Rectal smooth muscle tissue (tissue), 1 donor: ENCODE measurements around the gene NR2C1.
"Not testable (repeated sequence)": the region's sequence is repeated elsewhere in the genome, so short reads cannot be mapped to it uniquely, and the experiment has no call there.

Experiments used
- H3K27ac ChIP-seq: one replicate; pipeline ENCODE4 v1.7.0; 2013; ENCODE audit warnings: low read depth, low read length, inconsistent platforms
- H3K27me3 ChIP-seq: one replicate; pipeline ENCODE4 v1.7.0; 2013; ENCODE audit warnings: low read length; ENCODE audit not compliant: control insufficient read depth, insufficient read depth
- H3K36me3 ChIP-seq: one replicate; pipeline ENCODE4 v1.7.0; 2013; ENCODE audit warnings: low read length; ENCODE audit not compliant: control insufficient read depth, insufficient read depth
- H3K4me1 ChIP-seq: one replicate; pipeline ENCODE4 v1.7.0; 2013; ENCODE audit warnings: low read length; ENCODE audit not compliant: control insufficient read depth, insufficient read depth
- H3K4me3 ChIP-seq: one replicate; pipeline ENCODE4 v1.7.0; 2013; ENCODE audit warnings: low read length
- H3K9ac ChIP-seq: one replicate; pipeline ENCODE4 v1.7.0; 2013; ENCODE audit warnings: low read length

Gene NR2C1

GRCh38 chr12:94990222-94990621, 83.2 kb downstream of the NR2C1 start:
- Histone ChIP-seq H3K4me1 (no peaks in the 10 kb centered on the region), H3K27ac (no peak overlapping the region), H3K27me3 (no peaks in the 10 kb centered on the region), H3K9ac (no peak overlapping the region), H3K36me3 (peaks cover 6% of the 10 kb centered on the region), H3K4me3 (no peak overlapping the region)

- peaks cover 6% of the 10 kb centered on the region for H3K36me3 ChIP-seq
- no peak overlapping the region for H3K27ac ChIP-seq
- no peak overlapping the region for H3K4me3 ChIP-seq
- H3K27me3 ChIP-seq = no peaks in the 10 kb centered on the region
- no peaks in the 10 kb centered on the region for H3K4me1 ChIP-seq
- H3K9ac ChIP-seq = no peak overlapping the region
These were observed 84.9 kb downstream of the NR2C1 start for GRCh38 chr12:94988471-94988870.

GRCh38 chr12:94987801-94988200, 85.6 kb downstream of the NR2C1 start:
- Histone ChIP-seq H3K9ac (no peak overlapping the region), H3K36me3 (peaks cover 6% of the 10 kb centered on the region), H3K4me3 (no peak overlapping the region), H3K27me3 (no peaks in the 10 kb centered on the region), H3K27ac (no peak overlapping the region), H3K4me1 (no peaks in the 10 kb centered on the region)

GRCh38 chr12:94987076-94987669, 86.2 kb downstream of the NR2C1 start:
- H3K4me1 ChIP-seq = no peaks in the 10 kb centered on the region
- H3K4me3 ChIP-seq = no peak overlapping the region
- H3K9ac ChIP-seq = no peak overlapping the region
- no peaks in the 10 kb centered on the region for H3K36me3 ChIP-seq
- H3K27ac ChIP-seq = no peak overlapping the region
- no peaks in the 10 kb centered on the region for H3K27me3 ChIP-seq

- H3K36me3 ChIP-seq, H3K9ac ChIP-seq, H3K27me3 ChIP-seq, H3K4me3 ChIP-seq, H3K4me1 ChIP-seq, H3K27ac ChIP-seq: not testable (repeated sequence)
These were observed 88.3 kb downstream of the NR2C1 start for GRCh38 chr12:94985099-94985498.

- Histone ChIP-seq H3K27me3 (no peaks in the 10 kb centered on the region), H3K4me1 (no peaks in the 10 kb centered on the region), H3K9ac (no peak overlapping the region), H3K36me3 (no peaks in the 10 kb centered on the region), H3K4me3 (no peak overlapping the region), H3K27ac (no peak overlapping the region)
These were observed 90.1 kb downstream of the NR2C1 start for GRCh38 chr12:94983321-94983720.

GRCh38 chr12:94982456-94982855, 91.0 kb downstream of the NR2C1 start:
- Histone ChIP-seq H3K27me3 (no peaks in the 10 kb centered on the region), H3K4me1 (no peaks in the 10 kb centered on the region), H3K36me3 (no peaks in the 10 kb centered on the region)

GRCh38 chr12:94980577-94980976, 92.8 kb downstream of the NR2C1 start:
- Histone ChIP-seq H3K9ac (no peak overlapping the region), H3K27ac (no peak overlapping the region), H3K27me3 (no peaks in the 10 kb centered on the region), H3K4me1 (no peaks in the 10 kb centered on the region), H3K4me3 (no peak overlapping the region), H3K36me3 (no peaks in the 10 kb centered on the region)

More at GRCh38 chr12:94982456-94982855, 91.0 kb downstream of the NR2C1 start:
- Histone ChIP-seq H3K4me3 (no peak overlapping the region), H3K9ac (no peak overlapping the region), H3K27ac (no peak overlapping the region)

GRCh38 chr12:94979941-94980340, 93.5 kb downstream of the NR2C1 start:
- H3K27ac ChIP-seq = no peak overlapping the region
- no peak overlapping the region for H3K4me3 ChIP-seq
- H3K4me1 ChIP-seq = no peaks in the 10 kb centered on the region
- H3K9ac ChIP-seq = no peak overlapping the region
- H3K27me3 ChIP-seq = no peaks in the 10 kb centered on the region
- no peaks in the 10 kb centered on the region for H3K36me3 ChIP-seq

- Histone ChIP-seq H3K4me3 (no peak overlapping the region), H3K27me3 (no peaks in the 10 kb centered on the region), H3K9ac (no peak overlapping the region), H3K27ac (no peak overlapping the region), H3K36me3 (no peaks in the 10 kb centered on the region), H3K4me1 (no peaks in the 10 kb centered on the region)
These were observed 95.5 kb downstream of the NR2C1 start for GRCh38 chr12:94977766-94978468.

- Histone ChIP-seq H3K36me3 (no peaks in the 10 kb centered on the region), H3K4me1 (no peaks in the 10 kb centered on the region), H3K9ac (no peak overlapping the region), H3K27ac (no peak overlapping the region), H3K27me3 (no peaks in the 10 kb centered on the region), H3K4me3 (no peak overlapping the region)
These were observed 100.2 kb downstream of the NR2C1 start for GRCh38 chr12:94973221-94973620.

GRCh38 chr12:94972795-94973194, 100.6 kb downstream of the NR2C1 start:
- Histone ChIP-seq H3K27ac (no peak overlapping the region), H3K9ac (no peak overlapping the region), H3K27me3 (no peaks in the 10 kb centered on the region)

GRCh38 chr12:94971923-94972322, 101.5 kb downstream of the NR2C1 start:
- Histone ChIP-seq H3K4me3 (no peak overlapping the region), H3K4me1 (no peaks in the 10 kb centered on the region), H3K9ac (no peak overlapping the region), H3K27me3 (no peaks in the 10 kb centered on the region), H3K27ac (no peak overlapping the region), H3K36me3 (no peaks in the 10 kb centered on the region)

More at GRCh38 chr12:94972795-94973194, 100.6 kb downstream of the NR2C1 start:
- H3K4me3 ChIP-seq = no peak overlapping the region
- H3K36me3 ChIP-seq = no peaks in the 10 kb centered on the region
- no peaks in the 10 kb centered on the region for H3K4me1 ChIP-seq
